SH-SY5Y (cell line): ENCODE measurements around the gene MAP3K20.

ENCODE experiments used
- GATA2 ChIP-seq: IDR thresholded peaks from 2 replicates; pipeline ENCODE4 v1.6.1; 2011; ENCODE audit warnings: mild to moderate bottlenecking, low read depth, low read length
- GATA3 ChIP-seq: IDR thresholded peaks from 2 replicates; pipeline ENCODE4 v1.6.1; 2011; ENCODE audit warnings: low read depth, mild to moderate bottlenecking, low read length, moderate library complexity

The MAP3K20 gene

GRCh38 chr2:173119069-173119807 lies 43.6 kb downstream of the MAP3K20 start:
- no peak for TF ChIP-seq GATA3
- no peak for TF ChIP-seq GATA2

GRCh38 chr2:173119944-173120343 lies 44.3 kb downstream of the MAP3K20 start:
- no peak for TF ChIP-seq GATA2
- TF ChIP-seq GATA3, result no peak

- TF ChIP-seq GATA2 (no peak), GATA3 (no peak)
These were observed 47.3 kb downstream of the MAP3K20 start for GRCh38 chr2:173122936-173123335.

GRCh38 chr2:173124441-173124840 lies 48.8 kb downstream of the MAP3K20 start:
- TF ChIP-seq GATA2, result no peak
- TF ChIP-seq GATA3, result no peak

- no peak for TF ChIP-seq GATA2
- no peak for TF ChIP-seq GATA3
These were observed 51.2 kb downstream of the MAP3K20 start for GRCh38 chr2:173126819-173127218.

- TF ChIP-seq GATA3 (no peak), GATA2 (no peak)
These were observed 55.1 kb downstream of the MAP3K20 start for GRCh38 chr2:173130496-173131465.

- TF ChIP-seq GATA2, result no peak
- TF ChIP-seq GATA3, result no peak
These were observed 56.9 kb downstream of the MAP3K20 start for GRCh38 chr2:173132531-173132930.

- TF ChIP-seq GATA3, result no peak
These were observed 59.1 kb downstream of the MAP3K20 start for GRCh38 chr2:173134703-173135102.

GRCh38 chr2:173136067-173136466 lies 60.4 kb downstream of the MAP3K20 start:
- TF ChIP-seq GATA3 (no peak), GATA2 (no peak)

GRCh38 chr2:173136599-173136998 lies 61.0 kb downstream of the MAP3K20 start:
- TF ChIP-seq GATA2 (no peak), GATA3 (no peak)

GRCh38 chr2:173137610-173138009 lies 62.0 kb downstream of the MAP3K20 start:
- TF ChIP-seq GATA2, result no peak
- TF ChIP-seq GATA3, result no peak

GRCh38 chr2:173138962-173139361 lies 63.3 kb downstream of the MAP3K20 start:
- TF ChIP-seq GATA2 (no peak), GATA3 (no peak)

GRCh38 chr2:173141666-173142065 lies 66.0 kb downstream of the MAP3K20 start:
- TF ChIP-seq GATA2 (no peak), GATA3 (no peak)

GRCh38 chr2:173145454-173145853 lies 69.8 kb downstream of the MAP3K20 start:
- TF ChIP-seq GATA3, result no peak
- TF ChIP-seq GATA2, result no peak

GRCh38 chr2:173146590-173146989 lies 70.9 kb downstream of the MAP3K20 start:
- no peak for TF ChIP-seq GATA2
- no peak for TF ChIP-seq GATA3
